ENCODE results near the gene ZIK1.

DNA sequence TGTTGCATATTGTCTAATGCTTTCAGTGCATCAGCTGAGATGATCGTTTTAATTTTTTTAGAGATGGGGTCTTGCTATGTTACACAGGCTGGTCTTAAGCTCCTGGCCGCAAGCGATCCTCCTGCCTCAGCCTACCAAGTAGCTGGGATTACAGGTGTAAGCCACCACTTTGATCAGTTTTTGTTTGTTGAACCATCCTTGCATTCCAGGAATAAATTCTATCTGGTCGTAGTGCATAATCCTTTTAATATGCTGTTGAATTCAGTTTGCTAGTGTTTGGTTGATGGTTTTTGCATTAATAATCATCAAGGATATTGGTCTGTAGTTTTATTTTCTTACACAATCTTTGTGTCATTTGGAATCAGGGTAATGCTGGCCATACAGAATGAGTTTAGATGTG, 53.4 kb downstream of the ZIK1 start:
- TF ChIP-seq, protein P1, sequence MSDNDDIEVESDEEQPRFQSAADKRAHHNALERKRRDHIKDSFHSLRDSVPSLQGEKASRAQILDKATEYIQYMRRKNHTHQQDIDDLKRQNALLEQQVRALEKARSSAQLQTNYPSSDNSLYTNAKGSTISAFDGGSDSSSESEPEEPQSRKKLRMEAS (IDR thresholded peaks at IDR 0.05) = no peak
- TF ChIP-seq NFIC (IDR thresholded peaks at IDR 0.05) (no peak), YY1 (IDR thresholded peaks at IDR 0.05; ENCODE audit: low read depth) (no peak), TAF1 (IDR thresholded peaks at IDR 0.05; ENCODE audit: low read depth) (no peak), TCF12 (IDR thresholded peaks at IDR 0.05; ENCODE audit: low read depth) (no peak), EP300 (IDR thresholded peaks at IDR 0.05; ENCODE audit: borderline replicate concordance) (no peak), RAD21 (IDR thresholded peaks at IDR 0.05; ENCODE audit: low read depth) (no peak), FOXM1 (IDR thresholded peaks at IDR 0.05; ENCODE audit: borderline replicate concordance, low read depth) (no peak), CEBPB (IDR thresholded peaks at IDR 0.05) (no peak), EGR1 (IDR thresholded peaks at IDR 0.05) (no peak), ZBTB7A (IDR thresholded peaks at IDR 0.05; ENCODE audit: low read depth) (no peak), TEAD4 (IDR thresholded peaks at IDR 0.05) (no peak)
- TF ChIP-seq, protein P2, sequence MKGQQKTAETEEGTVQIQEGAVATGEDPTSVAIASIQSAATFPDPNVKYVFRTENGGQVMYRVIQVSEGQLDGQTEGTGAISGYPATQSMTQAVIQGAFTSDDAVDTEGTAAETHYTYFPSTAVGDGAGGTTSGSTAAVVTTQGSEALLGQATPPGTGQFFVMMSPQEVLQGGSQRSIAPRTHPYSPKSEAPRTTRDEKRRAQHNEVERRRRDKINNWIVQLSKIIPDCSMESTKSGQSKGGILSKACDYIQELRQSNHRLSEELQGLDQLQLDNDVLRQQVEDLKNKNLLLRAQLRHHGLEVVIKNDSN (IDR thresholded peaks at IDR 0.05) = no peak
- TF ChIP-seq, protein P3, sequence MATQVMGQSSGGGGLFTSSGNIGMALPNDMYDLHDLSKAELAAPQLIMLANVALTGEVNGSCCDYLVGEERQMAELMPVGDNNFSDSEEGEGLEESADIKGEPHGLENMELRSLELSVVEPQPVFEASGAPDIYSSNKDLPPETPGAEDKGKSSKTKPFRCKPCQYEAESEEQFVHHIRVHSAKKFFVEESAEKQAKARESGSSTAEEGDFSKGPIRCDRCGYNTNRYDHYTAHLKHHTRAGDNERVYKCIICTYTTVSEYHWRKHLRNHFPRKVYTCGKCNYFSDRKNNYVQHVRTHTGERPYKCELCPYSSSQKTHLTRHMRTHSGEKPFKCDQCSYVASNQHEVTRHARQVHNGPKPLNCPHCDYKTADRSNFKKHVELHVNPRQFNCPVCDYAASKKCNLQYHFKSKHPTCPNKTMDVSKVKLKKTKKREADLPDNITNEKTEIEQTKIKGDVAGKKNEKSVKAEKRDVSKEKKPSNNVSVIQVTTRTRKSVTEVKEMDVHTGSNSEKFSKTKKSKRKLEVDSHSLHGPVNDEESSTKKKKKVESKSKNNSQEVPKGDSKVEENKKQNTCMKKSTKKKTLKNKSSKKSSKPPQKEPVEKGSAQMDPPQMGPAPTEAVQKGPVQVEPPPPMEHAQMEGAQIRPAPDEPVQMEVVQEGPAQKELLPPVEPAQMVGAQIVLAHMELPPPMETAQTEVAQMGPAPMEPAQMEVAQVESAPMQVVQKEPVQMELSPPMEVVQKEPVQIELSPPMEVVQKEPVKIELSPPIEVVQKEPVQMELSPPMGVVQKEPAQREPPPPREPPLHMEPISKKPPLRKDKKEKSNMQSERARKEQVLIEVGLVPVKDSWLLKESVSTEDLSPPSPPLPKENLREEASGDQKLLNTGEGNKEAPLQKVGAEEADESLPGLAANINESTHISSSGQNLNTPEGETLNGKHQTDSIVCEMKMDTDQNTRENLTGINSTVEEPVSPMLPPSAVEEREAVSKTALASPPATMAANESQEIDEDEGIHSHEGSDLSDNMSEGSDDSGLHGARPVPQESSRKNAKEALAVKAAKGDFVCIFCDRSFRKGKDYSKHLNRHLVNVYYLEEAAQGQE (IDR thresholded peaks at IDR 0.05; ENCODE audit: low read depth) = no peak
